GM23338 (cell line): ENCODE results near the gene ABCB8. TPM values are rescaled to one million over a fixed set of nuclear protein-coding genes. Genes with fewer than 3 reads are reported as not detected.

Experiments
- ATAC-seq: fragments of 200-7000 bp; cut with Tn5 transposase; 3 replicates; pipeline ENCODE4 v1.9.1; 2020
- DNase-seq: peaks from one replicate; pipeline ENCODE4 v3.0.0-alpha.2; 2015; ENCODE audit warnings: low spot score
- H2AFZ ChIP-seq: fragments of 200-600 bp; sonication (generic); 2 replicates; pipeline ENCODE4 v1.8.0; 2016; ENCODE audit warnings: antibody characterized with exemption, mild to moderate bottlenecking, moderate library complexity
- H3F3A ChIP-seq: fragments of 200-600 bp; sonication (generic); replicated peaks from 2 replicates; pipeline ENCODE4 v1.8.0; 2017; ENCODE audit warnings: antibody characterized with exemption, mixed run types, low read depth
- H3K27ac ChIP-seq: fragments of 200-600 bp; sonication (generic); 2 replicates; pipeline ENCODE4 v1.6.1; 2016; ENCODE audit warnings: low read depth
- H3K27me3 ChIP-seq: fragments of 200-600 bp; sonication (generic); 2 replicates; pipeline ENCODE4 v1.8.0; 2016; ENCODE audit warnings: mild to moderate bottlenecking, mixed run types, moderate library complexity; ENCODE audit not compliant: insufficient read depth
- H3K36me3 ChIP-seq: fragments of 200-600 bp; sonication (generic); 2 replicates; pipeline ENCODE4 v1.8.0; 2016; ENCODE audit warnings: mild to moderate bottlenecking; ENCODE audit not compliant: insufficient read depth
- H3K4me1 ChIP-seq: fragments of 200-600 bp; sonication (generic); 2 replicates; pipeline ENCODE4 v1.8.0; 2016; ENCODE audit warnings: mild to moderate bottlenecking, moderate library complexity; ENCODE audit not compliant: insufficient read depth
- H3K4me2 ChIP-seq: fragments of 200-600 bp; sonication (generic); 2 replicates; pipeline ENCODE4 v1.7.1; 2017; ENCODE audit warnings: mixed run types
- H3K4me3 ChIP-seq: fragments of 200-600 bp; sonication (generic); 2 replicates; pipeline ENCODE4 v1.6.1; 2016; ENCODE audit warnings: mixed run types
- H3K79me2 ChIP-seq: fragments of 200-600 bp; sonication (generic); replicated peaks from 2 replicates; pipeline ENCODE4 v1.8.0; 2017; ENCODE audit warnings: mild to moderate bottlenecking; ENCODE audit not compliant: insufficient read depth
- H3K9me2 ChIP-seq: fragments of 200-600 bp; sonication (generic); 2 replicates; pipeline ENCODE4 v1.8.0; 2017; ENCODE audit not compliant: insufficient read depth
- H4K20me1 ChIP-seq: fragments of 200-600 bp; sonication (generic); replicated peaks from 2 replicates; pipeline ENCODE4 v1.8.0; 2017; ENCODE audit warnings: mild to moderate bottlenecking; ENCODE audit not compliant: insufficient read depth
- H3K27ac Mint-ChIP-seq: 2 replicates; pipeline ENCODE4 v1.8.0; 2020; ENCODE audit warnings: inconsistent platforms, mild to moderate bottlenecking, moderate library complexity, mixed read lengths
- H3K27me3 Mint-ChIP-seq: 3 replicates; pipeline ENCODE4 v1.8.0; 2022; ENCODE audit warnings: low read depth, mild to moderate bottlenecking, moderate library complexity, mixed read lengths, inconsistent platforms; ENCODE audit not compliant: insufficient read depth, poor library complexity
- H3K36me3 Mint-ChIP-seq: 3 replicates; pipeline ENCODE4 v1.8.0; 2021; ENCODE audit warnings: low read depth, mild to moderate bottlenecking, inconsistent platforms, moderate library complexity, mixed read lengths
- H3K4me1 Mint-ChIP-seq: 3 replicates; pipeline ENCODE4 v1.8.0; 2020; ENCODE audit warnings: mild to moderate bottlenecking, inconsistent platforms, mixed read lengths
- H3K4me3 Mint-ChIP-seq: 3 replicates; pipeline ENCODE4 v1.8.0; 2021; ENCODE audit warnings: moderate library complexity, mild to moderate bottlenecking, inconsistent platforms, mixed read lengths
- H3K9me3 Mint-ChIP-seq: 3 replicates; pipeline ENCODE4 v1.8.0; 2020; ENCODE audit warnings: moderate library complexity, mild to moderate bottlenecking, inconsistent platforms, mixed read lengths
- EZH2phosphoT487 ChIP-seq: fragments of 200-600 bp; sonication (generic); IDR thresholded peaks from one replicate; pipeline ENCODE4 v1.8.1; 2018; ENCODE audit warnings: antibody characterized with exemption; ENCODE audit not compliant: unreplicated experiment
- NANOG ChIP-seq: IDR thresholded peaks from 2 replicates; pipeline ENCODE4 v1.6.1; 2016; ENCODE audit warnings: antibody characterized with exemption, borderline replicate concordance
- REST ChIP-seq: IDR thresholded peaks from one replicate; pipeline ENCODE4 v1.6.1; 2018; ENCODE audit warnings: antibody characterized with exemption; ENCODE audit not compliant: unreplicated experiment
- STAT1 ChIP-seq: IDR thresholded peaks from one replicate; pipeline ENCODE4 v1.6.1; 2016; ENCODE audit warnings: antibody characterized with exemption; ENCODE audit not compliant: unreplicated experiment
- ZNF114 ChIP-seq: fragments of 250-450 bp; sonication (Bioruptor Pico); IDR thresholded peaks from 2 replicates; pipeline ENCODE4 v1.5.0; 2020; ENCODE audit warnings: mild to moderate bottlenecking, moderate library complexity
- ZNF331 ChIP-seq: fragments of 250-450 bp; sonication (Bioruptor Pico); IDR thresholded peaks from 2 replicates; pipeline ENCODE4 v1.5.0; 2020; ENCODE audit warnings: low read depth, mild to moderate bottlenecking, moderate library complexity
- polyA plus RNA-seq: library from polyadenylated mRNA; unstranded; fragments of >200 nt; fragmentation: Nextera tagmentation; extraction: Ambion mirVana; gene quantifications from 2 replicates; pipeline ENCODE4 v1.2.1, GENCODE V29; 2016
- total RNA-seq: library from RNA; depleted of rRNA; stranded (reverse); fragments of >200 nt; shearing (Covaris generic); gene quantifications from 2 replicates; pipeline ENCODE4 v1.2.3, GENCODE V29; 2014
- TF ChIP-seq, protein P1 (sequence below): fragments of 250-450 bp; sonication (Bioruptor Pico); IDR thresholded peaks from 2 replicates; pipeline ENCODE4 v1.5.0; 2020; ENCODE audit warnings: mild to moderate bottlenecking, moderate library complexity
- TF ChIP-seq, protein P2 (sequence below): IDR thresholded peaks from 2 replicates; pipeline ENCODE4 v1.6.1; 2016; ENCODE audit warnings: antibody characterized with exemption

The ABCB8 gene
- total and polyA plus RNA-seq, 2 experiments from 2014 or later, result 11.4 to 27.1 TPM

- TF ChIP-seq, protein P1, sequence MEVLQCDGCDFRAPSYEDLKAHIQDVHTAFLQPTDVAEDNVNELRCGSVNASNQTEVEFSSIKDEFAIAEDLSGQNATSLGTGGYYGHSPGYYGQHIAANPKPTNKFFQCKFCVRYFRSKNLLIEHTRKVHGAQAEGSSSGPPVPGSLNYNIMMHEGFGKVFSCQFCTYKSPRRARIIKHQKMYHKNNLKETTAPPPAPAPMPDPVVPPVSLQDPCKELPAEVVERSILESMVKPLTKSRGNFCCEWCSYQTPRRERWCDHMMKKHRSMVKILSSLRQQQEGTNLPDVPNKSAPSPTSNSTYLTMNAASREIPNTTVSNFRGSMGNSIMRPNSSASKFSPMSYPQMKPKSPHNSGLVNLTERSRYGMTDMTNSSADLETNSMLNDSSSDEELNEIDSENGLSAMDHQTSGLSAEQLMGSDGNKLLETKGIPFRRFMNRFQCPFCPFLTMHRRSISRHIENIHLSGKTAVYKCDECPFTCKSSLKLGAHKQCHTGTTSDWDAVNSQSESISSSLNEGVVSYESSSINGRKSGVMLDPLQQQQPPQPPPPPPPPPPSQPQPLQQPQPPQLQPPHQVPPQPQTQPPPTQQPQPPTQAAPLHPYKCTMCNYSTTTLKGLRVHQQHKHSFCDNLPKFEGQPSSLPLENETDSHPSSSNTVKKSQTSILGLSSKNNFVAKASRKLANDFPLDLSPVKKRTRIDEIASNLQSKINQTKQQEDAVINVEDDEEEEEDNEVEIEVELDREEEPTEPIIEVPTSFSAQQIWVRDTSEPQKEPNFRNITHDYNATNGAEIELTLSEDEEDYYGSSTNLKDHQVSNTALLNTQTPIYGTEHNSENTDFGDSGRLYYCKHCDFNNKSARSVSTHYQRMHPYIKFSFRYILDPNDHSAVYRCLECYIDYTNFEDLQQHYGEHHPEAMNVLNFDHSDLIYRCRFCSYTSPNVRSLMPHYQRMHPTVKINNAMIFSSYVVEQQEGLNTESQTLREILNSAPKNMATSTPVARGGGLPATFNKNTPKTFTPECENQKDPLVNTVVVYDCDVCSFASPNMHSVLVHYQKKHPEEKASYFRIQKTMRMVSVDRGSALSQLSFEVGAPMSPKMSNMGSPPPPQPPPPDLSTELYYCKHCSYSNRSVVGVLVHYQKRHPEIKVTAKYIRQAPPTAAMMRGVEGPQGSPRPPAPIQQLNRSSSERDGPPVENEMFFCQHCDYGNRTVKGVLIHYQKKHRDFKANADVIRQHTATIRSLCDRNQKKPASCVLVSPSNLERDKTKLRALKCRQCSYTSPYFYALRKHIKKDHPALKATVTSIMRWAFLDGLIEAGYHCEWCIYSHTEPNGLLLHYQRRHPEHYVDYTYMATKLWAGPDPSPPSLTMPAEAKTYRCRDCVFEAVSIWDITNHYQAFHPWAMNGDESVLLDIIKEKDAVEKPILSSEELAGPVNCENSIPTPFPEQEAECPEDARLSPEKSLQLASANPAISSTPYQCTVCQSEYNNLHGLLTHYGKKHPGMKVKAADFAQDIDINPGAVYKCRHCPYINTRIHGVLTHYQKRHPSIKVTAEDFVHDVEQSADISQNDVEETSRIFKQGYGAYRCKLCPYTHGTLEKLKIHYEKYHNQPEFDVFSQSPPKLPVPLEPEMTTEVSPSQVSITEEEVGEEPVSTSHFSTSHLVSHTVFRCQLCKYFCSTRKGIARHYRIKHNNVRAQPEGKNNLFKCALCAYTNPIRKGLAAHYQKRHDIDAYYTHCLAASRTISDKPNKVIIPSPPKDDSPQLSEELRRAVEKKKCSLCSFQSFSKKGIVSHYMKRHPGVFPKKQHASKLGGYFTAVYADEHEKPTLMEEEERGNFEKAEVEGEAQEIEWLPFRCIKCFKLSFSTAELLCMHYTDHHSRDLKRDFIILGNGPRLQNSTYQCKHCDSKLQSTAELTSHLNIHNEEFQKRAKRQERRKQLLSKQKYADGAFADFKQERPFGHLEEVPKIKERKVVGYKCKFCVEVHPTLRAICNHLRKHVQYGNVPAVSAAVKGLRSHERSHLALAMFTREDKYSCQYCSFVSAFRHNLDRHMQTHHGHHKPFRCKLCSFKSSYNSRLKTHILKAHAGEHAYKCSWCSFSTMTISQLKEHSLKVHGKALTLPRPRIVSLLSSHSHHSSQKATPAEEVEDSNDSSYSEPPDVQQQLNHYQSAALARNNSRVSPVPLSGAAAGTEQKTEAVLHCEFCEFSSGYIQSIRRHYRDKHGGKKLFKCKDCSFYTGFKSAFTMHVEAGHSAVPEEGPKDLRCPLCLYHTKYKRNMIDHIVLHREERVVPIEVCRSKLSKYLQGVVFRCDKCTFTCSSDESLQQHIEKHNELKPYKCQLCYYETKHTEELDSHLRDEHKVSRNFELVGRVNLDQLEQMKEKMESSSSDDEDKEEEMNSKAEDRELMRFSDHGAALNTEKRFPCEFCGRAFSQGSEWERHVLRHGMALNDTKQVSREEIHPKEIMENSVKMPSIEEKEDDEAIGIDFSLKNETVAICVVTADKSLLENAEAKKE (CRISPR knock-in tag), result no peak
- TF ChIP-seq NANOG (no peak), EZH2phosphoT487 (no peak)
These were observed 18.6 kb downstream of the ABCB8 start (continued) for GRCh38 chr7:151046603-151047573.

DNA sequence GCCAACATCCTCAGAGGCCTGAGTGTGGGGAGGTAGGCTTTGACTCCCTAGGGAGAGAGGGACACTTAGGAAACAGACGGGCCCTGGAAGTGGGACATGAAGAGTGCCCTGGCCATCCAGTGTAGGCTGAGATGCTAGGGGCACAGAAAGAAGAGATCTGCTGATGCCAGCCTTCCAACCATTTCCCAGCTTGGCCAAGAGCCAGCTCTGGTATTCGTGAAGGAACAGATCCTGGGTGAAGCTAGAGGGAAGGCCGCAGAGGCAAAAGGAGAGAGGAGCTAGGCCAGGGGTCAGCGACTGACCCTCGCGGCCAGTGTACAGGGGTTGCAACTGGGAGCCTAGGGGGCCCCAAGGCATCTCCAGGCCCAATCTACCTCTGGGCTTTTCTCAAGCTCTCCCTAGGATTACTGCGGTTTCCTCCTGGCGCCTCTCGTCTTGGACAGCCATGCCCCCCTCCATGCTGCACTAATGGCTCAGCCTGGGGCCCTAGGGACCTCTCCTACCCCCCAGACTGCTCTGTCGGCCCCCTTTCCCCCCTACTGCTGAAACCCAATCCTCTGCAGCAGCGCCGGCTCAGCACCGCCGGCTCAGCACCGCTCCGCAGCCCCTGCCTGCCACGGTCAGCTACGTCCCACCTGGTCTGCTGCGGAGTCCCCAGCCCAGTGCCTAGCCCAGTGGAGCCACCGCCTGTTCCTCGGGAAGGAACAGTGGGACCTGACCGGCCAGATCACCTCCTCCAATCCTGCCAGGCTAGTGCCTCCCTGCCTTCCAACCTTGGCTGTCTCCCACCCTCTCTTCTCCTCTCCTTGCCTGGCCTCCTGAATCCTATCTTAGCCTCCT is 19.9 kb downstream of the ABCB8 start, which contains the start of gene ASIC3:
TSS of gene ASIC3 (plus strand) at position 556 of the 840 bp plus-strand sequence. CDS start 355 bp downstream, outside the sequence.
- Histone ChIP-seq H3K9me2 (no peaks in the 10 kb centered on the region), H2AFZ (no peak within 1 kb of the TSS), H3F3A (no peaks in the 10 kb centered on the region), H3K79me2 (no peaks in the 10 kb centered on the region), H3K4me1 (no peaks in the 10 kb centered on the region), H3K4me2 (no peak within 1 kb of the TSS), H3K36me3 (no peaks in the 10 kb centered on the region), H3K4me3 (no peak within 1 kb of the TSS), H3K27me3 (peaks cover 22% of the 10 kb centered on the region), H3K27ac (no peak within 1 kb of the TSS), H4K20me1 (no peaks in the 10 kb centered on the region)
- no peaks in the 10 kb centered on the region for H3K9me3 Mint-ChIP-seq
- ATAC-seq, result no peak
- H3K4me1 Mint-ChIP-seq, result peaks cover 9% of the 10 kb centered on the region
- H3K27ac Mint-ChIP-seq, result no peak within 1 kb of the TSS
- no peak within 1 kb of the TSS for H3K4me3 Mint-ChIP-seq
- no peak for DNase-seq
- H3K36me3 Mint-ChIP-seq, result no peaks in the 10 kb centered on the region
- peaks cover 26% of the 10 kb centered on the region for H3K27me3 Mint-ChIP-seq
- no peak for TF ChIP-seq EZH2phosphoT487
- TF ChIP-seq REST, result no peak
- TF ChIP-seq STAT1, result no peak
- no peak for TF ChIP-seq ZNF114 (CRISPR knock-in tag)
- no peak for TF ChIP-seq ZNF331 (CRISPR knock-in tag)
- TF ChIP-seq, protein P2, sequence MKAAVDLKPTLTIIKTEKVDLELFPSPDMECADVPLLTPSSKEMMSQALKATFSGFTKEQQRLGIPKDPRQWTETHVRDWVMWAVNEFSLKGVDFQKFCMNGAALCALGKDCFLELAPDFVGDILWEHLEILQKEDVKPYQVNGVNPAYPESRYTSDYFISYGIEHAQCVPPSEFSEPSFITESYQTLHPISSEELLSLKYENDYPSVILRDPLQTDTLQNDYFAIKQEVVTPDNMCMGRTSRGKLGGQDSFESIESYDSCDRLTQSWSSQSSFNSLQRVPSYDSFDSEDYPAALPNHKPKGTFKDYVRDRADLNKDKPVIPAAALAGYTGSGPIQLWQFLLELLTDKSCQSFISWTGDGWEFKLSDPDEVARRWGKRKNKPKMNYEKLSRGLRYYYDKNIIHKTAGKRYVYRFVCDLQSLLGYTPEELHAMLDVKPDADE, result no peak
